Sigmoid colon (tissue), 7 donors: Measurements from ENCODE around the gene NPPC. TPM values are rescaled to one million over a fixed set of nuclear protein-coding genes. Genes with fewer than 3 reads are reported as not detected.

ENCODE experiments used
- DNase-seq: peaks from one replicate; pipeline ENCODE4 v3.0.0-alpha.2; 2019
- H3K27ac ChIP-seq, 4 donors: fragments of 200-600 bp; sonication (generic); one replicate each; pipeline ENCODE4 v1.5.1; 2016 to 2019; ENCODE audit warnings: mild to moderate bottlenecking in 1 of 4
- H3K27me3 ChIP-seq, 3 donors: fragments of 200-600 bp; sonication (generic); one replicate each; pipeline ENCODE4 v1.5.1; 2019; ENCODE audit warnings: mild to moderate bottlenecking in 1 of 3
- H3K36me3 ChIP-seq, 4 donors: fragments of 200-600 bp; sonication (generic); one replicate each; pipeline ENCODE4 v1.5.1; 2016 to 2019
- H3K4me1 ChIP-seq, 4 donors: fragments of 200-600 bp; sonication (generic); one replicate each; pipeline ENCODE4 v1.5.1; 2017 to 2019
- H3K4me3 ChIP-seq, 4 donors: fragments of 200-600 bp; sonication (generic); one replicate each; pipeline ENCODE4 v1.5.1; 2017 to 2019; ENCODE audit warnings: mild to moderate bottlenecking in 2 of 4, moderate library complexity in 1 of 4
- H3K9me3 ChIP-seq, 4 donors: fragments of 200-600 bp in 3 of 4; sonication (generic) in 3 of 4; one replicate each; pipeline versions ENCODE4 v1.5.1 to v1.6.1; 2013 to 2019
- CTCF ChIP-seq, 4 experiments: fragments of 450-650 bp in 3 of 4; fragments of 200-600 bp in 1 of 4; IDR thresholded peaks; one replicate each; pipeline ENCODE4 v1.5.1; 2016 to 2019; ENCODE audit warnings: antibody characterized with exemption in 4 of 4, mild to moderate bottlenecking in 3 of 4, moderate library complexity in 2 of 4
- EP300 ChIP-seq, 4 donors: sonication (generic); formaldehyde crosslinking; IDR thresholded peaks; one replicate each; pipeline ENCODE4 v1.6.1; 2017; ENCODE audit warnings: antibody characterized with exemption in 4 of 4
- POLR2A ChIP-seq, 2 donors: fragments of 450-650 bp; IDR thresholded peaks; one replicate each; pipeline ENCODE4 v1.6.1; 2016; ENCODE audit warnings: antibody characterized with exemption in 2 of 2, mild to moderate bottlenecking in 2 of 2, moderate library complexity in 2 of 2
- POLR2AphosphoS5 ChIP-seq, 4 donors: sonication (generic); formaldehyde crosslinking; IDR thresholded peaks; one replicate each; pipeline ENCODE4 v1.6.1; 2017; ENCODE audit warnings: antibody characterized with exemption in 4 of 4
- WGBS, 2 donors: extraction: QIAGEN DNeasy Blood & Tissue Kit; methylation state at CpG; one replicate each; pipeline ENCODE4 v1.1.7; 2013; 5-methylcytosine and 5-hydroxymethylcytosine counted together
- intact Hi-C: fragments of 100-400 bp; cut with DNase I; formaldehyde crosslinking; loops from one replicate; pipeline ENCODE4 v1.15.1; 2023
- polyA plus RNA-seq, 3 donors: library from polyadenylated mRNA; stranded (reverse); fragments of 200-250 nt; gene quantifications; one replicate each; pipeline ENCODE4 v1.2.3, GENCODE V29; 2013
- total RNA-seq, 4 donors: library from RNA; depleted of rRNA; stranded (reverse); fragments of >200 nt; gene quantifications; one replicate each; pipeline ENCODE4 v1.1.0, GENCODE V29; 2016
- donor health status: healthy with polysubstance abuse.
- donor health status: Bipolar disorder and iron deficiency.
- donor health status: healthy.

Gene NPPC
- total and polyA plus RNA-seq, 7 donors = 0.60 to 5.6 (median 2.4) TPM; not detected in 3

GRCh38 chr2:231942180-231942579 is 16.0 kb upstream of the NPPC start:
- no peak for TF ChIP-seq EP300 (IDR thresholded peaks at IDR 0.05)
- no peak for TF ChIP-seq POLR2A (IDR thresholded peaks at IDR 0.05)
- no peak for TF ChIP-seq CTCF (IDR thresholded peaks at IDR 0.05)
- no peak for TF ChIP-seq POLR2AphosphoS5 (IDR thresholded peaks at IDR 0.05)
- H3K27ac ChIP-seq = no peak overlapping the region
- 74 to 88% methylated on average over 6 of the region's 6 CpGs for WGBS, 2 donors
- no peaks in the 10 kb centered on the region for H3K36me3 ChIP-seq
- intact Hi-C loops = no loop called here
- no peak for DNase-seq
- no peak overlapping the region for H3K4me3 ChIP-seq
- no peaks in the 10 kb centered on the region for H3K9me3 ChIP-seq
- H3K4me1 ChIP-seq = no peaks in the 10 kb centered on the region
- peaks cover 0 to 8% (median 0%) of the 10 kb centered on the region in 3 donors for H3K27me3 ChIP-seq

GRCh38 chr2:231941673-231942072 is 15.5 kb upstream of the NPPC start:
- H3K9me3 ChIP-seq = no peaks in the 10 kb centered on the region
- H3K27me3 ChIP-seq = peaks cover 0 to 8% (median 0%) of the 10 kb centered on the region in 3 donors
- DNase-seq = no peak
- no peak overlapping the region for H3K27ac ChIP-seq
- TF ChIP-seq POLR2AphosphoS5 (IDR thresholded peaks at IDR 0.05) (no peak), EP300 (IDR thresholded peaks at IDR 0.05) (no peak), CTCF (IDR thresholded peaks at IDR 0.05) (no peak), POLR2A (IDR thresholded peaks at IDR 0.05) (no peak)
- WGBS, 2 donors = 93 to 94% methylated on average over 12 of the region's 12 CpGs
- intact Hi-C loops = no loop called here
- no peak overlapping the region for H3K4me3 ChIP-seq
- no peaks in the 10 kb centered on the region for H3K4me1 ChIP-seq
- no peaks in the 10 kb centered on the region for H3K36me3 ChIP-seq

- WGBS, 2 donors = 57 to 59% methylated on average over 3 of the region's 3 CpGs
- Histone ChIP-seq H3K4me1 (no peaks in the 10 kb centered on the region), H3K9me3 (no peaks in the 10 kb centered on the region), H3K27ac (no peak overlapping the region), H3K36me3 (no peaks in the 10 kb centered on the region), H3K4me3 (no peak overlapping the region), H3K27me3 (peaks cover 0 to 8% (median 0%) of the 10 kb centered on the region in 3 donors)
- no peak for DNase-seq
- intact Hi-C loops = no loop called here
- TF ChIP-seq CTCF (IDR thresholded peaks at IDR 0.05) (no peak), POLR2AphosphoS5 (IDR thresholded peaks at IDR 0.05) (no peak), POLR2A (IDR thresholded peaks at IDR 0.05) (no peak), EP300 (IDR thresholded peaks at IDR 0.05) (no peak)
These were observed 14.6 kb upstream of the NPPC start for GRCh38 chr2:231940795-231941194.

GRCh38 chr2:231939022-231939421 is 12.8 kb upstream of the NPPC start:
- peaks cover 0 to 8% (median 0%) of the 10 kb centered on the region in 3 donors for H3K27me3 ChIP-seq
- H3K4me1 ChIP-seq = no peaks in the 10 kb centered on the region
- no peaks in the 10 kb centered on the region for H3K9me3 ChIP-seq
- H3K36me3 ChIP-seq = no peaks in the 10 kb centered on the region
- no peak overlapping the region for H3K4me3 ChIP-seq
- DNase-seq = no peak
- 92 to 95% methylated on average over 4 of the region's 4 CpGs for WGBS, 2 donors
- H3K27ac ChIP-seq = no peak overlapping the region
- TF ChIP-seq CTCF (IDR thresholded peaks at IDR 0.05) (no peak), EP300 (IDR thresholded peaks at IDR 0.05) (no peak), POLR2A (IDR thresholded peaks at IDR 0.05) (no peak), POLR2AphosphoS5 (IDR thresholded peaks at IDR 0.05) (no peak)
- intact Hi-C loops = no loop called here

- Histone ChIP-seq H3K4me1 (no peaks in the 10 kb centered on the region), H3K27me3 (peaks cover 0 to 8% (median 0%) of the 10 kb centered on the region in 3 donors), H3K27ac (no peak overlapping the region), H3K36me3 (no peaks in the 10 kb centered on the region), H3K4me3 (no peak overlapping the region), H3K9me3 (no peaks in the 10 kb centered on the region)
- TF ChIP-seq CTCF (IDR thresholded peaks at IDR 0.05) (no peak), POLR2AphosphoS5 (IDR thresholded peaks at IDR 0.05) (no peak), POLR2A (IDR thresholded peaks at IDR 0.05) (no peak), EP300 (IDR thresholded peaks at IDR 0.05) (no peak)
- 90 to 91% methylated on average over 7 of the region's 7 CpGs for WGBS, 2 donors
- intact Hi-C loops = no loop called here
- no peak for DNase-seq
These were observed 10.9 kb upstream of the NPPC start for GRCh38 chr2:231937057-231937456.
